Measurements from ENCODE around the gene ACCS. TPM values are rescaled to one million over a fixed set of nuclear protein-coding genes. Genes with fewer than 3 reads are reported as not detected.

ACCS gene
- total RNA-seq, 1 experiment from 2014 or later = 13.9 TPM

DNA sequence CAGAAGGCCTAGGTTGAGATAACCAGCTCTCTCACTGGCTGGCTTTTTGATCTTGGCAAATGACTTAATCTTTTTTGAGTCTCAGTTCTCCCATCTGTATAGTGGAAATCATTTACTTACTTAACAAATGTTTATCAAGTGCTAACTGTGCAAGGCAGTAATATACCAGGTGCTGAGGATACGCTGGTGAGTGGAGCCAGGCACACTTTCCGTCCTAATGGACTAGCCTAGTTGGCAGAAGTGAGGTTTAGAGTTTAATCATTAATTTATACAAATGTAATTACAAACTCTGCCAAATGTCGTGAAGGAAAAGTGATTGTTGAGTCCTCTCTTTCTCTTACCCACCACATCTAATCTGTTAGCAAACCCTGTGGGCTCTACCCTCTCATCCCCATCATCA lies 62.7 kb downstream of the ACCS start (continued):
- no peak for TF ChIP-seq PREB (CRISPR knock-in tag; IDR thresholded peaks at IDR 0.05; ENCODE audit: borderline replicate concordance)
- TF ChIP-seq ATF3 (CRISPR knock-in tag; conservative IDR thresholded peaks at IDR 0.05) = no peak
- TF ChIP-seq NR1H2 (CRISPR knock-in tag; IDR thresholded peaks at IDR 0.05) = no peak
- TF ChIP-seq ATF1 (CRISPR knock-in tag; IDR thresholded peaks at IDR 0.05) = no peak
- no peak for TF ChIP-seq NFATC4 (CRISPR knock-in tag; IDR thresholded peaks at IDR 0.05)
- no peak for TF ChIP-seq ETV6 (CRISPR knock-in tag; IDR thresholded peaks at IDR 0.05)
- TF ChIP-seq, protein P1, sequence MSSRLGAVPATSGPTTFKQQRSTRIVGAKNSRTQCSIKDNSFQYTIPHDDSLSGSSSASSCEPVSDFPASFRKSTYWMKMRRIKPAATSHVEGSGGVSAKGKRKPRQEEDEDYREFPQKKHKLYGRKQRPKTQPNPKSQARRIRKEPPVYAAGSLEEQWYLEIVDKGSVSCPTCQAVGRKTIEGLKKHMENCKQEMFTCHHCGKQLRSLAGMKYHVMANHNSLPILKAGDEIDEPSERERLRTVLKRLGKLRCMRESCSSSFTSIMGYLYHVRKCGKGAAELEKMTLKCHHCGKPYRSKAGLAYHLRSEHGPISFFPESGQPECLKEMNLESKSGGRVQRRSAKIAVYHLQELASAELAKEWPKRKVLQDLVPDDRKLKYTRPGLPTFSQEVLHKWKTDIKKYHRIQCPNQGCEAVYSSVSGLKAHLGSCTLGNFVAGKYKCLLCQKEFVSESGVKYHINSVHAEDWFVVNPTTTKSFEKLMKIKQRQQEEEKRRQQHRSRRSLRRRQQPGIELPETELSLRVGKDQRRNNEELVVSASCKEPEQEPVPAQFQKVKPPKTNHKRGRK (CRISPR knock-in tag; IDR thresholded peaks at IDR 0.05; ENCODE audit: borderline replicate concordance) = no peak

DNA sequence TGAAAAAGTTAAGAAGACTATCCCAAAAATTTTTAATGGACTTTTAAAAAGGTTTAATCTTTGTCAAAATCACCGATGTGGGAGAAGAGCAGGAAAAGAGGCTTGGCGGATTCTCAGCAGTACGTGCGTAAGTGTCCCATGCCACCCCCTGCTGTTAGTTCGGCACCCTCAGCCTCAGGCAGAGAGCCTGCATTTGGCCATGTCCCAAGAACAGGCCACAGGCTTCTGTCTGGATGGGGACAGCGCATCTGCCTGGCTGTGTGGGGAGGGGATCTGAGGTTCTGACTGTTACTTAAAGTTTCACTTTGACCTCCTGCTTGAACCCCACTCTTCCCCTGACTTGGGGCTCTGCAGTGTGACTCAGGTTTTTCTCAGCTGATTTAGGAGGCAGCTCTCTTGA lies 64.7 kb downstream of the ACCS start:
- ATAC-seq (no peak), DNase-seq (ENCODE audit: low spot score) (no peak)
- ChIA-PET POLR2A (no interaction called here), CTCF (interaction anchor here (0.9 to 1.2 kb wide), 2 partner anchors 35 to 127 kb away, joined by 3 to 6 read pairs; partner anchors contain the start of gene EXT2)
- Mint-ChIP-seq H3K4me3 (no peak overlapping the region), H3K9me3 (no peaks in the 10 kb centered on the region), H3K4me1 (0 out of 2 replicates have a peak, but pooled peaks cover 2% of the 10 kb centered on the region), H3K36me3 (peaks cover 11% of the 10 kb centered on the region), H3K27me3 (ENCODE audit: low read depth) (no peaks in the 10 kb centered on the region), H3K27ac (no peak overlapping the region)
- TF ChIP-seq, protein P2, sequence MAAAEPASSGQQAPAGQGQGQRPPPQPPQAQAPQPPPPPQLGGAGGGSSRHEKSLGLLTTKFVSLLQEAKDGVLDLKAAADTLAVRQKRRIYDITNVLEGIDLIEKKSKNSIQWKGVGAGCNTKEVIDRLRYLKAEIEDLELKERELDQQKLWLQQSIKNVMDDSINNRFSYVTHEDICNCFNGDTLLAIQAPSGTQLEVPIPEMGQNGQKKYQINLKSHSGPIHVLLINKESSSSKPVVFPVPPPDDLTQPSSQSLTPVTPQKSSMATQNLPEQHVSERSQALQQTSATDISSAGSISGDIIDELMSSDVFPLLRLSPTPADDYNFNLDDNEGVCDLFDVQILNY (CRISPR knock-in tag; IDR thresholded peaks at IDR 0.05) = no peak
- TF ChIP-seq ZSCAN18 (CRISPR knock-in tag; IDR thresholded peaks at IDR 0.05) (no peak), ZNF138 (CRISPR knock-in tag; conservative IDR thresholded peaks at IDR 0.05) (no peak), IRF1 (CRISPR knock-in tag; IDR thresholded peaks at IDR 0.05) (no peak), HMGA2 (CRISPR knock-in tag; IDR thresholded peaks at IDR 0.05) (no peak)
- TF ChIP-seq, protein P3, sequence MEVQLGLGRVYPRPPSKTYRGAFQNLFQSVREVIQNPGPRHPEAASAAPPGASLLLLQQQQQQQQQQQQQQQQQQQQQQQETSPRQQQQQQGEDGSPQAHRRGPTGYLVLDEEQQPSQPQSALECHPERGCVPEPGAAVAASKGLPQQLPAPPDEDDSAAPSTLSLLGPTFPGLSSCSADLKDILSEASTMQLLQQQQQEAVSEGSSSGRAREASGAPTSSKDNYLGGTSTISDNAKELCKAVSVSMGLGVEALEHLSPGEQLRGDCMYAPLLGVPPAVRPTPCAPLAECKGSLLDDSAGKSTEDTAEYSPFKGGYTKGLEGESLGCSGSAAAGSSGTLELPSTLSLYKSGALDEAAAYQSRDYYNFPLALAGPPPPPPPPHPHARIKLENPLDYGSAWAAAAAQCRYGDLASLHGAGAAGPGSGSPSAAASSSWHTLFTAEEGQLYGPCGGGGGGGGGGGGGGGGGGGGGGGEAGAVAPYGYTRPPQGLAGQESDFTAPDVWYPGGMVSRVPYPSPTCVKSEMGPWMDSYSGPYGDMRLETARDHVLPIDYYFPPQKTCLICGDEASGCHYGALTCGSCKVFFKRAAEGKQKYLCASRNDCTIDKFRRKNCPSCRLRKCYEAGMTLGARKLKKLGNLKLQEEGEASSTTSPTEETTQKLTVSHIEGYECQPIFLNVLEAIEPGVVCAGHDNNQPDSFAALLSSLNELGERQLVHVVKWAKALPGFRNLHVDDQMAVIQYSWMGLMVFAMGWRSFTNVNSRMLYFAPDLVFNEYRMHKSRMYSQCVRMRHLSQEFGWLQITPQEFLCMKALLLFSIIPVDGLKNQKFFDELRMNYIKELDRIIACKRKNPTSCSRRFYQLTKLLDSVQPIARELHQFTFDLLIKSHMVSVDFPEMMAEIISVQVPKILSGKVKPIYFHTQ (CRISPR knock-in tag; IDR thresholded peaks at IDR 0.05) = no peak

- H3K36me3 Mint-ChIP-seq = 0 out of 2 replicates have a peak, but pooled peaks cover 2% of the 10 kb centered on the region
- ATAC-seq (peak; percentile 65), DNase-seq (ENCODE audit: low spot score) (no peak)
- no peak overlapping the region for H3K27ac Mint-ChIP-seq
- no peak for TF ChIP-seq NFYB (CRISPR knock-in tag; conservative IDR thresholded peaks at IDR 0.05; ENCODE audit: low read depth)
- TF ChIP-seq, protein P4, sequence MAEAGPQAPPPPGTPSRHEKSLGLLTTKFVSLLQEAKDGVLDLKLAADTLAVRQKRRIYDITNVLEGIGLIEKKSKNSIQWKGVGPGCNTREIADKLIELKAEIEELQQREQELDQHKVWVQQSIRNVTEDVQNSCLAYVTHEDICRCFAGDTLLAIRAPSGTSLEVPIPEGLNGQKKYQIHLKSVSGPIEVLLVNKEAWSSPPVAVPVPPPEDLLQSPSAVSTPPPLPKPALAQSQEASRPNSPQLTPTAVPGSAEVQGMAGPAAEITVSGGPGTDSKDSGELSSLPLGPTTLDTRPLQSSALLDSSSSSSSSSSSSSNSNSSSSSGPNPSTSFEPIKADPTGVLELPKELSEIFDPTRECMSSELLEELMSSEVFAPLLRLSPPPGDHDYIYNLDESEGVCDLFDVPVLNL (CRISPR knock-in tag; IDR thresholded peaks at IDR 0.05; ENCODE audit: borderline replicate concordance, low read depth) = no peak
- peak; percentile 39 for TF ChIP-seq CTCF (IDR thresholded peaks at IDR 0.05)
- H3K4me1 Mint-ChIP-seq = 0 out of 2 replicates have a peak, but pooled peaks cover 2% of the 10 kb centered on the region
- H3K4me3 Mint-ChIP-seq = no peak overlapping the region
- H3K27me3 Mint-ChIP-seq (ENCODE audit: low read depth) = no peaks in the 10 kb centered on the region
- ChIA-PET CTCF (interaction anchor here (0.5 to 3.2 kb wide), 34 partner anchors 11 to 778 kb away, joined by 3 to 28 read pairs (median 4); no protein-coding TSS in a partner anchor), POLR2A (no interaction called here)
- H3K9me3 Mint-ChIP-seq = no peaks in the 10 kb centered on the region
These were observed 67.4 kb downstream of the ACCS start for GRCh38 chr11:44133335-44133946.

Data from WTC11 (cell line).